MM.1S (cell line): ENCODE data around the gene SPAG7.
"Not testable (repeated sequence)": the region's sequence is repeated elsewhere in the genome, so short reads cannot be mapped to it uniquely, and the experiment has no call there.

Experiments
- DNase-seq: peaks from one replicate; pipeline ENCODE4 v3.0.0-alpha.2; 2015
- H2AFZ ChIP-seq: fragments of 300-600 bp; sonication (generic); 2 replicates; pipeline ENCODE4 v1.6.0; 2016; ENCODE audit warnings: antibody characterized with exemption, low read length
- H3F3A ChIP-seq: fragments of 300-600 bp; sonication (generic); 2 replicates; pipeline ENCODE4 v1.6.1; 2016; ENCODE audit warnings: mild to moderate bottlenecking, antibody characterized with exemption, low read length, moderate library complexity, mixed read lengths; ENCODE audit not compliant: insufficient read depth
- H3K27ac ChIP-seq: fragments of 300-600 bp; sonication (generic); 2 replicates; pipeline ENCODE4 v1.5.1; 2016; ENCODE audit warnings: mild to moderate bottlenecking, low read length
- H3K27me3 ChIP-seq: fragments of 300-600 bp; sonication (generic); replicated peaks from 2 replicates; pipeline ENCODE4 v1.6.0; 2016; ENCODE audit warnings: low read length; ENCODE audit not compliant: insufficient read depth
- H3K36me3 ChIP-seq: fragments of 300-600 bp; sonication (generic); replicated peaks from 2 replicates; pipeline ENCODE4 v1.6.1; 2016; ENCODE audit warnings: mild to moderate bottlenecking, low read length, mixed read lengths; ENCODE audit not compliant: insufficient read depth
- H3K4me1 ChIP-seq: fragments of 300-600 bp; sonication (generic); 2 replicates; pipeline ENCODE4 v1.6.1; 2016; ENCODE audit warnings: low read length, mixed read lengths
- H3K4me2 ChIP-seq: fragments of 300-600 bp; sonication (generic); 2 replicates; pipeline ENCODE4 v1.6.0; 2016; ENCODE audit warnings: low read depth, low read length
- H3K4me3 ChIP-seq: fragments of 300-600 bp; sonication (generic); 2 replicates; pipeline ENCODE4 v1.5.1; 2016; ENCODE audit warnings: low read length, mixed read lengths
- H3K79me2 ChIP-seq: fragments of 300-600 bp; sonication (generic); 2 replicates; pipeline ENCODE4 v1.6.1; 2016; ENCODE audit warnings: mixed run types, low read length, mixed read lengths
- H3K9ac ChIP-seq: fragments of 300-600 bp; sonication (generic); 2 replicates; pipeline ENCODE4 v1.6.1; 2016; ENCODE audit warnings: low read length, mixed read lengths
- H3K9me2 ChIP-seq: fragments of 300-600 bp; sonication (generic); replicated peaks from 2 replicates; pipeline ENCODE4 v1.6.1; 2016; ENCODE audit warnings: mild to moderate bottlenecking, low read length, mixed read lengths; ENCODE audit not compliant: insufficient read depth
- H3K9me3 ChIP-seq: fragments of 300-600 bp; sonication (generic); replicated peaks from 2 replicates; pipeline ENCODE4 v1.6.1; 2016; ENCODE audit warnings: mild to moderate bottlenecking, low read length, mixed read lengths; ENCODE audit not compliant: insufficient read depth
- H4K20me1 ChIP-seq: fragments of 300-600 bp; sonication (generic); 2 replicates; pipeline ENCODE4 v1.6.1; 2016; ENCODE audit warnings: mild to moderate bottlenecking, low read length, moderate library complexity, mixed read lengths; ENCODE audit not compliant: insufficient read depth
- CTCF ChIP-seq: fragments of 300-600 bp; sonication (generic); IDR thresholded peaks from 2 replicates; pipeline ENCODE4 v1.5.1; 2016; ENCODE audit warnings: antibody characterized with exemption, low read length, mixed read lengths
- EZH2 ChIP-seq: fragments of 300-600 bp; sonication (generic); optimal IDR thresholded peaks from 2 replicates; pipeline ENCODE3; 2017; ENCODE audit warnings: low read depth, mild to moderate bottlenecking, antibody characterized with exemption, low read length, mixed read lengths
- EZH2phosphoT487 ChIP-seq: fragments of 300-600 bp; sonication (generic); IDR thresholded peaks from 2 replicates; pipeline ENCODE4 v1.6.1; 2018; ENCODE audit warnings: antibody characterized with exemption, low read length

The SPAG7 gene

DNA sequence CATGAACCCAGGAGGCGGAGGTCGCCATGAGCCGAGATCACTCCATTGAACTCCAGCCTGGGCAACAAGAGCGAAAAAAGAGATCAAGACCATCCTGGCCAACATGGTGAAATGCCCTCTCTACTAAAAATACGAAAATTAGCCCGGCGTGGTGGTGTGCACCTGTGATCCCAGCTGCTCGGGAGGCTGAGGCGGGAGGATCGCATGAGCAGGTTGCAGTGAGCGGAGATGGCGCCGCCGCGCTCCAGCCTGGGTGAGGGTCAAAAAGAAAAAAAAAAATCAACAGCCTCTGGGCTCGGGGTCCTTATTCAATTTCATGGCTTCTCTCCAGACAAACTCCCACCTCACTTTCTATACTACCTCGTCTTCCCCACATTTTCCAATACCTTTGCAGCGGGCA lies 38.7 kb downstream of the SPAG7 start:
- Histone ChIP-seq H3K79me2 (no peaks in the 10 kb centered on the region), H3K4me2 (no peak overlapping the region), H3K9me3 (no peaks in the 10 kb centered on the region), H3K36me3 (no peaks in the 10 kb centered on the region), H3F3A (no peaks in the 10 kb centered on the region), H3K9ac (no peak overlapping the region), H3K4me3 (no peak overlapping the region), H2AFZ (no peak overlapping the region), H4K20me1 (0 out of 2 replicates have a peak, but pooled peaks cover 3% of the 10 kb centered on the region), H3K9me2 (no peaks in the 10 kb centered on the region), H3K27ac (no peak overlapping the region), H3K4me1 (peaks cover under 1% of the 10 kb centered on the region), H3K27me3 (no peaks in the 10 kb centered on the region)
- DNase-seq, result no peak
- TF ChIP-seq EZH2phosphoT487 (no peak), EZH2 (no peak), CTCF (no peak)

DNA sequence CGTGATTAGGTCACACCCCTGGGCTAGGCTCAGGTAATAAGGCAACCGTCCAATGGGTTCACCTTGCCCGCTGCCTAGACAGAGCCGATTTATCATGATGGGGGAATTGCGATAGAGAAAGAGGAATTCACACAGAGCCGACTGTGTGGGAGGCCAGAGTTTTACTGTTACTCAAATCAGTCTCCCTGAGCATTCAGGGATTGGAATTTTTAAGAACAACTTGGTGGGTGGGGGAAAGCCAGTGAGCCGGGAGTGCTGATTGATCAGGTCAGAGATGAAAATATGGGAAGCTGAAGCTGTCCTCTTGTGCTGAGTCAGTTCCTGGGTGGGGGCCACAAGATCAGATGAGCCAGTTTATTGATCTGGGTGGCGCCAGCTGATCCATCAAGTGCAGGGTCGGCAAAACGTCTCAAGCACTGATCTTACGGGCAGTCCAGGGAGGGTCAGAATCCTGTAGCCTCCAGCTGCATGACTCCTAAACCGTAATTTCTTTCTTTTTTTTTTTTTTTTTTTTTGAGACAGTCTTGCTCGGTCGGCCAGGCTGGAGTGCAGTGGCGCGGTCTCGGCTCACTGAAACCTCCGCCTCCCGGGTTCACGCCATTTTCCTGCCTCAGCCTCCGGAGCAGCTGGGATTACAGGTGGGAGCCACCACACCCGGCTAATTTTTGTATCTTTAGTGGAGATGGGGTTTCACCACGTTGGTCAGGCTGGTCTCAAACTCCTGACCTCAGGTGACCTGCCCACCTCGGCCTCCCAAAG lies 40.9 kb downstream of the SPAG7 start:
- H3K9me3 ChIP-seq, H3K27ac ChIP-seq, H3K9ac ChIP-seq, H3K27me3 ChIP-seq, H3K36me3 ChIP-seq, H3K9me2 ChIP-seq, H3K4me3 ChIP-seq, H3K4me1 ChIP-seq, H3F3A ChIP-seq, H2AFZ ChIP-seq, H3K79me2 ChIP-seq, DNase-seq, H3K4me2 ChIP-seq, H4K20me1 ChIP-seq: not testable (repeated sequence)

DNA sequence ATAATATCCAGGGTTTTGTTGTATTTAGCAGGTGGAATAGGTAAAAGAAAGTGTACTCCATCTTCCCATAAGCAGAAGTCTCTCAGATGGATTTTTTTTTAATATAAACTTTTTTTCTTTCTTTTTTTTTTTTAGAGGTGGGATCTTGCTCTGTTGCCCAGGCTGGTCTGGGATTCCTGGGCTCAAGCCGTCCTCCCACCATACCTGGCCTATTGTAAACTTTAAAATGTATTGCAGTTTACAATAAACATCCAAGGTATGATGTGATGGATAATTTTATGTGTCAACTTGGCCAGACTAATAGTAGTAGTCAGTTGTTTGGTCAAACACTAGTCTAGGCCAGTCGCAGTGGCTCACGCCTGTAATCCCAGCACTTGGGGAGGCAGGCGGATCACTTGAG lies 46.3 kb downstream of the SPAG7 start:
- Histone ChIP-seq H3K4me2 (no peak overlapping the region), H3K9me2 (no peaks in the 10 kb centered on the region), H3K4me1 (no peaks in the 10 kb centered on the region), H3K4me3 (no peak overlapping the region), H3K27ac (no peak overlapping the region), H4K20me1 (0 out of 2 replicates have a peak, but pooled peaks cover 2% of the 10 kb centered on the region), H3K9ac (no peak overlapping the region), H3F3A (no peaks in the 10 kb centered on the region), H3K36me3 (no peaks in the 10 kb centered on the region), H3K27me3 (no peaks in the 10 kb centered on the region), H3K9me3 (no peaks in the 10 kb centered on the region), H3K79me2 (no peaks in the 10 kb centered on the region), H2AFZ (no peak overlapping the region)
- TF ChIP-seq EZH2phosphoT487 (no peak), EZH2 (no peak), CTCF (no peak)
- DNase-seq, result no peak

- Histone ChIP-seq H3K36me3 (no peaks in the 10 kb centered on the region), H3K27ac (no peak overlapping the region), H3K4me3 (no peak overlapping the region), H3K9ac (no peak overlapping the region), H3K79me2 (no peaks in the 10 kb centered on the region), H4K20me1 (no peaks in the 10 kb centered on the region), H2AFZ (no peak overlapping the region), H3K27me3 (no peaks in the 10 kb centered on the region), H3F3A (no peaks in the 10 kb centered on the region), H3K4me2 (no peak overlapping the region), H3K9me3 (no peaks in the 10 kb centered on the region), H3K9me2 (no peaks in the 10 kb centered on the region), H3K4me1 (no peaks in the 10 kb centered on the region)
- TF ChIP-seq CTCF (no peak), EZH2 (no peak), EZH2phosphoT487 (no peak)
- DNase-seq, result no peak
Measured at GRCh38 chr17:4920351-4921048, 47.1 kb downstream of the SPAG7 start.
